Pulmonary artery endothelial cell (primary cell): Measurements from ENCODE around the gene PIWIL1. TPM values are rescaled to one million over a fixed set of nuclear protein-coding genes. Genes with fewer than 3 reads are reported as not detected.

ENCODE experiments used
- DNase-seq: peaks from one replicate; pipeline ENCODE4 v3.0.0-alpha.2; 2011; ENCODE audit warnings: low read depth, low spot score
- total RNA-seq: library from RNA; depleted of rRNA; stranded (reverse); fragments of >200 nt; gene quantifications from 2 replicates; pipeline ENCODE4 v1.2.3, GENCODE V29; 2014

The PIWIL1 gene
- not detected in 2 replicates for total RNA-seq

GRCh38 chr12:130337488-130338303 lies at the start of gene PIWIL1:
Gene PIWIL1, plus strand, starts transcription at chr12:130337887. Its CDS starts 4,705 bp downstream, at chr12:130342592.
- DNase-seq, result no peak

- DNase-seq, result no peak
Measured at GRCh38 chr12:130288206-130288605, 49.5 kb upstream of the PIWIL1 start.

- DNase-seq, result no peak
Measured at GRCh38 chr12:130288691-130289090, 49.0 kb upstream of the PIWIL1 start.

- no peak for DNase-seq
Measured at GRCh38 chr12:130290114-130290513, 47.6 kb upstream of the PIWIL1 start.

GRCh38 chr12:130298322-130299021 lies 39.2 kb upstream of the PIWIL1 start:
- no peak for DNase-seq

- DNase-seq, result no peak
Measured at GRCh38 chr12:130299574-130299973, 38.1 kb upstream of the PIWIL1 start.

GRCh38 chr12:130300090-130300489 lies 37.6 kb upstream of the PIWIL1 start:
- no peak for DNase-seq

GRCh38 chr12:130300737-130301535 lies 36.8 kb upstream of the PIWIL1 start:
- no peak for DNase-seq

- DNase-seq, result no peak
Measured at GRCh38 chr12:130301559-130301958, 36.1 kb upstream of the PIWIL1 start.

- DNase-seq, result no peak
Measured at GRCh38 chr12:130303781-130304180, 33.9 kb upstream of the PIWIL1 start.

- DNase-seq, result no peak
Measured at GRCh38 chr12:130307859-130308258, 29.8 kb upstream of the PIWIL1 start.

- no peak for DNase-seq
Measured at GRCh38 chr12:130308393-130308792, 29.3 kb upstream of the PIWIL1 start.

GRCh38 chr12:130316251-130316650 lies 21.4 kb upstream of the PIWIL1 start:
- no peak for DNase-seq

- no peak for DNase-seq
Measured at GRCh38 chr12:130320536-130320935, 17.2 kb upstream of the PIWIL1 start.

- DNase-seq, result no peak
Measured at GRCh38 chr12:130322263-130322662, 15.4 kb upstream of the PIWIL1 start.

- DNase-seq, result no peak
Measured at GRCh38 chr12:130330685-130331084, 7.0 kb upstream of the PIWIL1 start.

GRCh38 chr12:130331146-130331545 lies 6.5 kb upstream of the PIWIL1 start:
- no peak for DNase-seq

GRCh38 chr12:130333341-130333740 lies 4.3 kb upstream of the PIWIL1 start:
- DNase-seq, result no peak

GRCh38 chr12:130334399-130334798 lies 3.3 kb upstream of the PIWIL1 start:
- DNase-seq, result no peak

GRCh38 chr12:130334937-130335336 lies 2.8 kb upstream of the PIWIL1 start:
- DNase-seq, result no peak

- peak; percentile 10 for DNase-seq
Measured at GRCh38 chr12:130335517-130336392, 1.9 kb upstream of the PIWIL1 start.
